Stimulated activated CD8-positive, alpha-beta memory T cell treated with anti-CD3 and anti-CD28 coated beads, Interleukin-2, amount 100 ng/mL, for 1 hour (primary cell): ENCODE results near the gene PBRM1.
"Not testable (repeated sequence)": the region's sequence is repeated elsewhere in the genome, so short reads cannot be mapped to it uniquely, and the experiment has no call there.

Source experiments
- DNase-seq, 2 donors: peaks; one replicate each; pipeline ENCODE4 v3.0.0-alpha.2; 2020; ENCODE audit warnings: low read depth in 2 of 2

Gene PBRM1

DNA sequence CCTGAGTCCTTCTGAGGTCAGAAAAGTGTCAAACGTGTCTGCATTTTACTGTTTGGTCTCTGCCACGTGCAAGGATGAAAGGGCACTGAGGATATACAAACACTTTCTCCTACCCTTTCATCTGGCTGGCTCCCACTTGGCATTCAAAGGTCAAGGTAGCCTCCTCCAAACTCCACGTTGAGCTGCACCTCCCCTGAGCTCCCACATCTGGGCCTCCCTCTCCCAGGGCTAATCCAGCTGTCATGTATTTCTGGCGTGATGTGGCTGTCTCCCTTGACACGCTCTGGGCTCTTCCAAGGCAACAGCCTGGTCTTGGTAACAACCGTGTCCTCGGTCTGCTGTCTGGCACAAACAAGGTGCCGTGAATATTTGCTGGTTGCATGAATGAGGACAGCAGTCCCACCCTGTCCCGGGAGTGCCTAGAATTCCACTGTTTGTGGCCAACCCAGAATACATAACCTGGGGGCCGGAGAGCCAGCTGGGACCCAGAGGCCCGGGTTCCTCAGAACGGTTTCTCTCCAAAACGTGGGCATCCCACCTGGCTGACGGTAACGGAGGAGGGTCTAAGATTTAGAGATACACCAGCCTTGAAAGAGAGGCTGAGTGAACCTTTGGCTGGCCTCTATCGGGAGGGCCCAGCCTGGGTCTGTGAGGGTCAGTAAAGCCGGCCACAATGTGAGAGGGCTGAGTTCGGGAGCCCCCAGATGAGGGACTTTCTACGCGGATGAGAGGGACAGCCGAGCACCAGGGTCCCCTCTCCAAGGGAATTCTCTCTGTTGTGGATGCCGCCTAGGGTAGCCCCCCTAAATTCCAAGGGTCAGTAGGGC lies 19.1 kb upstream of the PBRM1 start:
- no peak for DNase-seq

- DNase-seq: no peak
Observed at GRCh38 chr3:52703341-52703740, 17.6 kb upstream of the PBRM1 start.

DNA sequence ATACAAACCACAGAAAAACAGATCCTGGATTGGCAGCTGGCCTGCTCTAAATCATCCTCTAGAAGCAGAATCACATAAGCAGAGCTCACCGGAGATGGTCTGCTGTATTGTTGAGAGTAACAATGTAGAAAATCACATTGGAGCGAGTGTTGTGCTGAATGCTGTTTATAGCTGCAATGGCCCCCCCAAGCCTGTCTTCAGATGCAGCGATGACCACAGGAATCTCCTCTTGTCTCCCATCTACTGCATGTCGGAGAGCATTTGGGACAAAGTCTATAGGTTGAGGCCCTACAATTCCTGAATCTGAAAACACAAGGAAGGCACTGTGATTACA lies 11.9 kb upstream of the PBRM1 start:
- DNase-seq: no peak

- no peak for DNase-seq
Observed at GRCh38 chr3:52696830-52697631, 11.3 kb upstream of the PBRM1 start.

- no peak for DNase-seq
Observed at GRCh38 chr3:52695798-52696671, 10.3 kb upstream of the PBRM1 start.

GRCh38 chr3:52694528-52695189 lies 8.9 kb upstream of the PBRM1 start:
- DNase-seq: no peak

GRCh38 chr3:52693071-52693470 lies 7.4 kb upstream of the PBRM1 start:
- no peak for DNase-seq

DNA sequence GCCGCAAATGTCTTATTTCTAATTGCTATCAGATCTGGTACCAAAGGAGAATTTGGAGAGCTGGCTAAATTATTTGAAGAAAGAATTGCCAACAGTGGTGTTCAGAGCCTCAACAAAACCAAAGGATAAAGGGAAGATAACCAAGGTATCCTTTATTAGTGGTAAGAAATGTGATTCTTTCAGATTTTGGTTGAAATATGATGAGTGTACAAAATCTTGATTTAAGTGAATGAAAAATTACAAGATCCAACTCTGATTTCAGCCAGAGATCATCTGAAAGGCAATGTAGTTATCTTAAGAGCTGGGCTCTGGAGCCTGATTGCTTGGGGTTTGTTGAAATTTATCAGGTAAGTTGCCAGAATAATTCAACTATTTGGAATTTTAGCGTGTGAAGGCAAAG lies 4.8 kb upstream of the PBRM1 start:
- no peak for DNase-seq

GRCh38 chr3:52689151-52689550 lies 3.4 kb upstream of the PBRM1 start:
- DNase-seq: no peak

GRCh38 chr3:52688266-52688665 lies 2.6 kb upstream of the PBRM1 start:
- DNase-seq: no peak

DNA sequence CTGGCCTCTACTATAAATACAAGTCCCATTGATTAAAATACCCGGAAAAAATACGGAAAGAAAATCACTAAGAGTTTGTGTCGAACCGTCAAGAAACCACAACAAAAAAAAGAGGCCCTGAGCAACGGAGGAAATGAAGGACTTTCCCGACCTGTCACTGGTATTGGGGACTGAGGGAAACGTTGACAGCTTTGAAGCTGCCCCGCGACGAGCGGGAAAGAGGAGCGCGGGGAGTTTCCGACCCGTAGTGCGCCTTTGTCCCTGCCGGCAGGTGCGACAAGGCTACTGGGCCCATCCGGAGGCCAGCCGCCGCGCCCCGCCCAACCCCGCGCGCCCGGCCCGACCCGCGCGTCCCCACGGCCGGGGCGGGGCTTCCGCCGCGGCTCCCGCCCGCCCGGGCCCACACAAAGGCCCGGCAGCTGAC lies 416 bp downstream of the PBRM1 start:
- DNase-seq: peak; percentile 50 to 56

DNA sequence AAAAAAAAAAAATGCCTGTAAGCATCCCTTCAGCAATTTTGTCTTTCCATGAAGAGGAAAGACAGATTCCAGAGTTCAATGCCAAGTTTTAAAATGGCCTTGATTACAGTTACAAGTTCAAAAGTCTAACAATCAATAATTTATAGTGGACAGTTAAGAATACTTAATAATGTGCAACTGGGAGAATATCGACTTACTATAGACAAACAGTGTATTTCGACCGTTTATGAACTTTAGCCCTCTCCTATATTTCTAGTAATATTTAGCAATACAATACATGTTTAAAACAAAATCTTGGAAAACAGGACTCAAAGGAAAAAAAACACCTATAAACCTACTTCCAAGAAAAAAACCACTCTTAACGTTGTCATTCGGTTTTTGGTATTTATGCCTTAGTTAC lies 1.5 kb downstream of the PBRM1 start:
- DNase-seq: no peak

- DNase-seq: no peak
Observed at GRCh38 chr3:52683611-52684010, 2.1 kb downstream of the PBRM1 start.

- no peak for DNase-seq
Observed at GRCh38 chr3:52682016-52682415, 3.7 kb downstream of the PBRM1 start.

GRCh38 chr3:52681596-52681995 lies 4.1 kb downstream of the PBRM1 start:
- no peak for DNase-seq

DNA sequence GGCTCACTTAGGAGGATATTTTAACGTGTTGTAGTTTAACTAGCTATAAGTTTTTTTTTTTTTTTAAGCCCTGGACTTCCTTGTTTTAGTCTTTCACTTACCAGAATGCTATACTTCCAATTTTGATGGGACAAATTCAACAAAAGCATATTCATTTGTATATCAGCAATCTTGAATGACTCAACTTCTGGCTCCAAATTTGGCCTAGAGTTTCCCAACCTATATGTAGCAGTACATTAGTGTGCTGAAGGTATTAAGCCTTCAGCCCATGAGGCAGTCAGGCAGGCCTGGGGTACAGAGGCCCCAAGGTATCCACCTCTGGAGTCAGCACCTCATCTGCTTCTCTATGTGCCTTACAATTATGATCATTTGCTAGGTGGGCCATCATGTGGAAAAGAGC lies 5.9 kb downstream of the PBRM1 start:
- DNase-seq: no peak

DNA sequence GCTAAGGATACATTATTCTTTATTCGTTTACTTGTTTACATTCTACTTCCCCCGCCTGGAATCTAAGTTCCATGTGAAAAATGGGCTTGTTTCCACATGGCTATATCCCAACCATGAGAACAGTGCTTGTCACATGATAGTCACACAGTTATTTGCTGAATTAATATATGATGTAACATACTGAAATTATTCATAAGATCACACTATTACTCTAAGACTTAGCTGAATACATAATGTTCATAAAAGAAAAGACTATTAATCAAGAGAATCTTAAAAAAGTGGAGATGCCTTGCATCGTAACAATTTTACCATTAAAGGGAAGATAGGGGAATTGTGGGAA lies 6.5 kb downstream of the PBRM1 start:
- no peak for DNase-seq

DNA sequence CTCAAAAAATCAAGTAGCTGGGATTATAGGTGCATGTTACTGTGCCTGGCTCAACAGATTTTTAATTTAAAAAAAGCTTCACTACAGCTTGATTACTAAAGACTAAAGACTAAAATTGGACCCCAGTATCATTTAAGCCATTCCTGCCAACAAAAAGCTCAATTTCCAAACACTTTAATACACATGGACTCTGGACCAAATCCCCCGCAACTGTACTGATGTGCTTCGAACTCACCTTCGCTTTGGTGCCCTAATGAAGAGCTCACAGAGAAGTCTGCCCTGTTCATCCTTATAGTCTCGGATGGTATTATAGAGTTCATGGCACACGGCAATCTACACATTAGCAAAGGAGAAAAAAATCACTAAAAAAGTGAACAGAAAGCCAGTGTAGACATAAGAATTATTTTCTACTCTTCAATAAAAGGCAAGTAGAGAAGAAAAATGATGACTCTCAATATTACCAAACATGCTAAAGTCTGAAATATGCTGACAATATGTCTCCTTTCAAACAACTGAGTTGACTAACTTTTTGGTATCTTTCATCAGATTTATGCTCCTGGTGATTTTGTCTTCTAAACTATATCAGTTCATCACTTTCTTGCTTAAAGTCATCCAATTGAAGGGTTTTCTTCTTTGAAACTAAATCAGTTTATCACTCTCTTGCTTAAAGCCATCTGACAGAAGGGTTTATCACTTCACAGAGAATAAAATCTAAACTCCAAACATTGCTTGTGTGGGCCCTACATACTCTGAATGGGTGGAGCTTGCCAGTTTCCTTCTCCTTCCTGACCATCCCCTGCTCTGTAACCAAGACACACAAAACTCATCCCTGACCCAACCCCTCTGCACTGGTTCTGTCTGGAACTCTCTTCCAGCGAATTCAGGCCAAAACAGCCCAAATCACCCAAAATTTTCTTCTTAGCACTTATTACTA lies 7.2 kb downstream of the PBRM1 start:
- DNase-seq: no peak

- not testable (repeated sequence) for DNase-seq
Observed at GRCh38 chr3:52676201-52676600, 9.5 kb downstream of the PBRM1 start.

DNA sequence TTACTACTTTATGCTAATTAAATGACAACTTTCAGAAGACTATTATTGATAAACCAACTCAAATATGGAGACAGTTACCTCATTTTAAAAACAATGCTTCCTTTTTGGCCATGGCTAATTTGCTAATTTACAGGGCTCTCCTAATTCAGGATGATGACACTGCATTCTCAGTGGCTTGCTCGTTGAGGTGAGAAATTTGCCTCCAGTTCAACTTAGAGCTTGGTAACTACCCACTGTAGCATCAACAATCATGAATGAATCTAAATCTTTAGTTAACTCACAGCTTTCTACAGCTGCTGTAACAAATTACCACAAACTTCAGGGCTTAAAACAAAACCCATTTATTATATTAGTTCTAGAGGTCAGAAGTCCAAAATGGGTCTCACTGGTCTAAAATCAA lies 14.0 kb downstream of the PBRM1 start:
- DNase-seq: no peak
